ENCODE measurements around the gene STT3A.
A peak's percentile ranks its signal among the peaks of the same experiment; 100 is the strongest.

The STT3A gene

DNA sequence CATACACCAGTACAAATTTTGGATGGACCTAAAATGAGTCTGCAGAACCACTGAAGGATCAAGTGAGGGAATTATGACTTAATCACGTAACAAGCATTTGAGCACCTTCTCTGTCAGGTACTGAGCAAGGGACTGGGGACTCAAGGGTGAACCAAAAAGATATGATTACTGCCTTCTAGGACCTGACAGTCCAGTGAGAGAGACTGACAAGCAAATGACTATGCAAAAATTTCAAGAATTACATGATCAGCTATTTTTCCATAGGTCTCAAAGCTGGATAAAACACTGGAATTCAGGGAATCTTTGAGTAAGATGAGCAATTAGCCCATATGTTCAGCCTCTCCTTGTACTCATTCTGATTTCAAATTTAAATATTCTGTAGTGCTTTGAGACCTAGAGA, 5.2 kb upstream of the STT3A start:
- TF ChIP-seq ZNF274 (IDR thresholded peaks at IDR 0.05; ENCODE audit: low read depth, low read length) (no peak), YY1 (IDR thresholded peaks at IDR 0.05; ENCODE audit: insufficient read depth, insufficient read length) (no peak), SUZ12 (IDR thresholded peaks at IDR 0.05; ENCODE audit: extremely low read depth, insufficient read depth, insufficient read length) (no peak)
- H3K27me3 ChIP-seq (ENCODE audit: insufficient read depth, insufficient read length): no peaks in the 10 kb centered on the region
- no peaks in the 10 kb centered on the region for H3K4me1 ChIP-seq (ENCODE audit: insufficient read depth, insufficient read length)
- H3K4me3 ChIP-seq (ENCODE audit: insufficient read length, low read depth): no peak overlapping the region
- no peaks in the 10 kb centered on the region for H3K9me3 ChIP-seq (ENCODE audit: insufficient read depth, low read length)
- no peak overlapping the region for H3K9ac ChIP-seq (ENCODE audit: insufficient read length, low read depth)
- H3K36me3 ChIP-seq (ENCODE audit: insufficient read depth, insufficient read length, low read length): peaks cover 18% of the 10 kb centered on the region
- DNase-seq (ENCODE audit: low read depth, low spot score): no peak

DNA sequence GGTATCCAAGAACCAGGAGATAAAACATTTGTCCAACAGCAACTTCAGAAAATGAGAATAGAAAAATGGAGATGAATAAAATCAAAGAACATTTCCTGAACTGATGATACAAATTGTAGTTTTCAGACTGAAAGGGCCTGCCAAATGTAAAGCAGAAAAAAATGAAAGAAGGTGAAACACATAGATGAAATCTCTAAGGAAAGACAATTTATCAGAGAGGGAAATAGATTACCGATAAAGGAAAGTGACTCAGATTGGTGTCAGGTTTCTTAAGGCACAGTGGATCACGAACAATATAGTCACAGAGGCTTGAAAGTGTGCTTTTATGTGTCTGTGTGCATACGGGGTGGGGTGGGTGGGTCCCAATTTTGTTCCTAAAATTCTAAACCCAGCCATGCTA, 4.1 kb upstream of the STT3A start:
- Histone ChIP-seq H3K4me3 (ENCODE audit: insufficient read length, low read depth) (no peak overlapping the region), H3K36me3 (ENCODE audit: insufficient read depth, insufficient read length, low read length) (peaks cover 10% of the 10 kb centered on the region), H3K27me3 (ENCODE audit: insufficient read depth, insufficient read length) (no peaks in the 10 kb centered on the region), H3K4me1 (ENCODE audit: insufficient read depth, insufficient read length) (no peaks in the 10 kb centered on the region), H3K9me3 (ENCODE audit: insufficient read depth, low read length) (no peaks in the 10 kb centered on the region), H3K9ac (ENCODE audit: insufficient read length, low read depth) (no peak overlapping the region)
- TF ChIP-seq YY1 (IDR thresholded peaks at IDR 0.05; ENCODE audit: insufficient read depth, insufficient read length): no peak
- no peak for TF ChIP-seq ZNF274 (IDR thresholded peaks at IDR 0.05; ENCODE audit: low read depth, low read length)
- no peak for TF ChIP-seq SUZ12 (IDR thresholded peaks at IDR 0.05; ENCODE audit: extremely low read depth, insufficient read depth, insufficient read length)
- no peak for DNase-seq (ENCODE audit: low read depth, low spot score)

DNA sequence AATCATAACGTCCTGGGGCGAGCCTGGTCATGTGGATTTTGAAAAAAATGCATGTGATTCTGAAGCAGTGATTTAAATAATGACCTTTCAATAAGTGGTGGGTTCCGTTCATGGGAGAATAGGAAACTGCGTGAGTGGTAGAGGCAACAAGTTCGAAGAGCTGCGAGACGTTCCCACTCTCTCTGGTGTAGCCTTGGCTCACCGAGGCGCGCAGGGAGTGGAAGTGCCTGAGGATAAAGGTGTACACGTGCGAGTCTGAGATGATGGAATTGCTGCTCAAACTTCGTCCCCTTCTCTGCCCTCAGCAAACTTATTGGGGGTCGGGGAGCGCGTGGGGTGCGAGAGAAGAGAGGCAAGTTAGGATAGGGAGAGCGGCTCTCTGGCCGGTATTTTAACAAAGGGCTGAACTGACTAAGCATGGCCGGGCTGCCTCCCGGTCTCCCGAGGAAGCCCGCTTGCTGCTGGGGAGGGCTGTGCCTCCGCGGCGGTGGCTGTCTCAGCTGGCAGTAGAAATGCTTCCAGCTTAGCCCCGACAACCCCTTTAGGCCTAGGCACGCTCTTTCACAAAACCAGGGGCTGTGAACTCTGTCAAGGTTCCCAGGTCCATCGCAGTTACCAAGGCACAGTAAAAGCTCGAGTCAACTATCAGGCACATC, 875 bp upstream of the STT3A start:
- Histone ChIP-seq H3K36me3 (ENCODE audit: insufficient read depth, insufficient read length, low read length) (peaks cover 11% of the 10 kb centered on the region), H3K27me3 (ENCODE audit: insufficient read depth, insufficient read length) (no peaks in the 10 kb centered on the region), H3K9me3 (ENCODE audit: insufficient read depth, low read length) (no peaks in the 10 kb centered on the region), H3K9ac (ENCODE audit: insufficient read length, low read depth) (peak overlapping the region; percentile 95), H3K4me1 (ENCODE audit: insufficient read depth, insufficient read length) (no peaks in the 10 kb centered on the region), H3K4me3 (ENCODE audit: insufficient read length, low read depth) (peak overlapping the region; percentile 84)
- DNase-seq (ENCODE audit: low read depth, low spot score): peak; percentile 18
- TF ChIP-seq SUZ12 (IDR thresholded peaks at IDR 0.05; ENCODE audit: extremely low read depth, insufficient read depth, insufficient read length): no peak
- no peak for TF ChIP-seq YY1 (IDR thresholded peaks at IDR 0.05; ENCODE audit: insufficient read depth, insufficient read length)
- no peak for TF ChIP-seq ZNF274 (IDR thresholded peaks at IDR 0.05; ENCODE audit: low read depth, low read length)

DNA sequence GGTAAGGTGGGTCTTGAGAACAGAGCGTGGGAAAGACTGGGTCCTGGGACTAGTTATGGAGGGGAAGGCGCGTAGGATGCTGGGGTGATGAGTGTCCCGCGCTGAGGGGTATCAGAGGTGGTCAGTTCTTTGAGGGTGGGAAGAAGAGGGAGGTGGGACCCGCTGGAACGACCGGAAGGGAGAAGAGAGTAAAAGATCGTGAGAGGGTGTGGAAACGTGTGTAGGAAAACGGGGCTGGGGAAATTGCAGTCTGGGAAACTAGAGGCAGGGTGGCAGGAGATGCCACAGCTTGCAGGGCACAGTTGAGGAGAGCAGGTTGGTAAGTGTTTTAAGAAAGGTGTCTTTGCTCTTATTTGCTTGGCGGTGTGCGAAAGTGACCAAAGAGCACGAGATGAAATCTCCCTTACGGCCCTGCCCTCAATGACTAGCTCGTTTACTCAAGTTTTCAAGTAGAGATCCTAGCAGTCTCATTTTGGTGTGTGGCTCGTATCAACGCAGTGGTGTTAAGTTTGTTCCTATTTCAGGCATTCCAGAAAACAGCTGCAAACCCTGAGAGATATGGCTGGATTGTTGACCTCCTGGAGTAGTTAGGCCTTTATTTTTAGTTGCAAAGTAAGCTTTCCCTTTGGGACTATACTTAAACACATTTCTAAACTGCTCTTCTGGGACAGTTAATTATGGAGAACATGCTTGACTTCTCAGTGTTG, 615 bp downstream of the STT3A start:
- Histone ChIP-seq H3K4me3 (ENCODE audit: insufficient read length, low read depth) (peak overlapping the region; percentile 94), H3K36me3 (ENCODE audit: insufficient read depth, insufficient read length, low read length) (peaks cover 20% of the 10 kb centered on the region), H3K27me3 (ENCODE audit: insufficient read depth, insufficient read length) (no peaks in the 10 kb centered on the region), H3K9ac (ENCODE audit: insufficient read length, low read depth) (peak overlapping the region; percentile 91), H3K9me3 (ENCODE audit: insufficient read depth, low read length) (no peaks in the 10 kb centered on the region), H3K4me1 (ENCODE audit: insufficient read depth, insufficient read length) (no peaks in the 10 kb centered on the region)
- no peak for DNase-seq (ENCODE audit: low read depth, low spot score)
- TF ChIP-seq ZNF274 (IDR thresholded peaks at IDR 0.05; ENCODE audit: low read depth, low read length) (no peak), YY1 (IDR thresholded peaks at IDR 0.05; ENCODE audit: insufficient read depth, insufficient read length) (no peak), SUZ12 (IDR thresholded peaks at IDR 0.05; ENCODE audit: extremely low read depth, insufficient read depth, insufficient read length) (no peak)

DNA sequence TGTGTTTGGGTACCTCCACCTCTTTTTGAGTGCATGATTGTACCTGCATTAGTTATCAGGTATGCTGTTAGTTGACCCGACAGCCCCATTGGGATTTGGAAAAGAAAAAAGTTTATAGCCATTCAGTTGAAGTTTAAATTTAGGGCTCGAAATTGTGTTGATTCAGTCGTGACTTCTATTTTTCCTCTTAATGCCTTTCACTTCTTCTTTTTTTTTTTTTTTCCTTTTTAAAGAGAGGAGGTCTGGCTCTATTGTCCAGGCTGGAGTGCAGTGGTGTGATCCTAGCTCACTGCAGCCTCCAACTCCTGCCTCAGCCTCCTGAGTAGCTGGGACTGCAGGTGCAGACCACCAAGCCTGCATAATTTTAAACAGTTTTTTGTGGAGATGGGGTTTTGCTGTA, 2.3 kb downstream of the STT3A start:
- Histone ChIP-seq H3K4me3 (ENCODE audit: insufficient read length, low read depth) (no peak overlapping the region), H3K27me3 (ENCODE audit: insufficient read depth, insufficient read length) (no peaks in the 10 kb centered on the region), H3K4me1 (ENCODE audit: insufficient read depth, insufficient read length) (no peaks in the 10 kb centered on the region), H3K9ac (ENCODE audit: insufficient read length, low read depth) (no peak overlapping the region), H3K36me3 (ENCODE audit: insufficient read depth, insufficient read length, low read length) (peaks cover 32% of the 10 kb centered on the region), H3K9me3 (ENCODE audit: insufficient read depth, low read length) (no peaks in the 10 kb centered on the region)
- no peak for DNase-seq (ENCODE audit: low read depth, low spot score)
- no peak for TF ChIP-seq YY1 (IDR thresholded peaks at IDR 0.05; ENCODE audit: insufficient read depth, insufficient read length)

DNA sequence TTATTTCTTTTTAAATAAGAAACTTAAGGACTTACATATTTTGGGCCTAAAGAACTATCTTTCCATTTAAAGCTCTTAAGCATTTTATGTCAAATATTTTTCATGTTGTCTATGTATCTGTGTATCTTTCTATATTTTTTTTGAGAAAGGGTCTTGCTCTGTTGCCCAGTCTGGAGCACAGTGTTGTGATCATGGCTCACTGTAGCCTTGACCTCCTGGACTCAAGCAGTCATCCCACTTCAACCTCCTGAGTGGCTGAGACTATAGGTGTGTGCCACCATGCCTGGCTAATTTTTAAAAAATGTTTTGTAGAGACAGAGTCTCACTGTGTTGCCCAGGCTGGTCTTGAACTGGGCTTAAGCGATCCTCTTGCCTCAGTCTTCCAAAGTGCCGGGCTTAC, 8.0 kb downstream of the STT3A start:
- no peaks in the 10 kb centered on the region for H3K27me3 ChIP-seq (ENCODE audit: insufficient read depth, insufficient read length)
- H3K36me3 ChIP-seq (ENCODE audit: insufficient read depth, insufficient read length, low read length): peaks cover 82% of the 10 kb centered on the region

DNA sequence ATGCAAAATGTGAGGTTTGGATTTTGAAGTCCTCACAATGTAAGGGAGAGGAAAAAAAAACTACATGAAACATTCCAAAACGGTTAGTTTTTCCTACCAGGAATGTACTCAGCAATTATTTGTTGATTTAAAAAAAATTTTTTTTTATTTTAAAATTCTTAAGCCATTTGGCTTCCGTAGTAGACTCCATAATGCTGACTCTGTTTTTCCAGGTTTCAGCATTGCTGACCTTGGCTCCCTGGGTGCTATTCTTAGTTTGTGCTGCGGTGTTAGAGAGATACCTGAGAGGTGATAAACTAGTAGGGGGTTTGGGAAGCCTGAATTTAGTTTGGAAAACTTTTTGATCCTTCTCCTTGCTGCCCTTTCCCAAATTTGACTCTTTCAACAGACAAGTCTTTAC, 10.6 kb downstream of the STT3A start:
- no peak for DNase-seq (ENCODE audit: low read depth, low spot score)
- H3K9ac ChIP-seq (ENCODE audit: insufficient read length, low read depth): no peak overlapping the region
- no peaks in the 10 kb centered on the region for H3K27me3 ChIP-seq (ENCODE audit: insufficient read depth, insufficient read length)
- H3K9me3 ChIP-seq (ENCODE audit: insufficient read depth, low read length): no peaks in the 10 kb centered on the region
- no peak overlapping the region for H3K4me3 ChIP-seq (ENCODE audit: insufficient read length, low read depth)
- no peaks in the 10 kb centered on the region for H3K4me1 ChIP-seq (ENCODE audit: insufficient read depth, insufficient read length)
- TF ChIP-seq ZNF274 (IDR thresholded peaks at IDR 0.05; ENCODE audit: low read depth, low read length): no peak
- no peak for TF ChIP-seq SUZ12 (IDR thresholded peaks at IDR 0.05; ENCODE audit: extremely low read depth, insufficient read depth, insufficient read length)
- TF ChIP-seq YY1 (IDR thresholded peaks at IDR 0.05; ENCODE audit: insufficient read depth, insufficient read length): no peak
- peaks cover 91% of the 10 kb centered on the region for H3K36me3 ChIP-seq (ENCODE audit: insufficient read depth, insufficient read length, low read length)

More for the DNA sequence above, 8.0 kb downstream of the STT3A start:
- Histone ChIP-seq H3K9me3 (ENCODE audit: insufficient read depth, low read length) (no peaks in the 10 kb centered on the region), H3K9ac (ENCODE audit: insufficient read length, low read depth) (no peak overlapping the region), H3K4me1 (ENCODE audit: insufficient read depth, insufficient read length) (no peaks in the 10 kb centered on the region), H3K4me3 (ENCODE audit: insufficient read length, low read depth) (no peak overlapping the region)
- TF ChIP-seq SUZ12 (IDR thresholded peaks at IDR 0.05; ENCODE audit: extremely low read depth, insufficient read depth, insufficient read length) (no peak), YY1 (IDR thresholded peaks at IDR 0.05; ENCODE audit: insufficient read depth, insufficient read length) (no peak), ZNF274 (IDR thresholded peaks at IDR 0.05; ENCODE audit: low read depth, low read length) (no peak)
- no peak for DNase-seq (ENCODE audit: low read depth, low spot score)

Measured in NT2/D1 (cell line).